ENCODE measurements around the gene TOMT. TPM values are rescaled to one million over a fixed set of nuclear protein-coding genes. Genes with fewer than 3 reads are reported as not detected.

Gene TOMT
- total RNA-seq, 2 experiments from 2014 or later = not detected

DNA sequence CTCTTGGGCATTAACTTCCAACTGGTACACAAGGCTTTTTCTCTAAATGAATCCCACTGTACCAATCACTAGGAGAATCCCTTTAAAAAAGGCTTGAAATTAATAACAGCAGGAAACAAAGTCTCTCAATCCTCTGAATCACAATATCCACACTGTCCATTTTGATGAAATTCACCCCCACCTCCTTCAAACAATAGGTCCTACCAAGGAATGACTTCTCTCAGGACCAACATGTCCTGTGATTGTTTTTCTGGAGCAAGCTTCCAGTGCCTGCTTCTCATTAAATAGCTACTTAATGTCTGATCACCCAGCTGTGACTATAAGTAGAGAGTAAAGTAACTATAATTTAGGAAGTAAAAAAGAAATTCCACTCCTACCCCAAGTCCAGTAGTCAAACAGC, 38.5 kb upstream of the TOMT start:
- CTCF ChIA-PET = interaction anchor here (0.6 to 3.2 kb wide), 3 partner anchors 42 to 90 kb away, joined by 3 to 20 read pairs (median 4); no protein-coding TSS in a partner anchor
- Mint-ChIP-seq H3K36me3 (ENCODE audit: low read depth) (peaks cover 21% of the 10 kb centered on the region), H3K4me3 (no peak overlapping the region), H3K9me3 (no peaks in the 10 kb centered on the region), H3K27ac (no peak overlapping the region), H3K4me1 (ENCODE audit: low read depth) (peaks cover 28% of the 10 kb centered on the region), H3K27me3 (no peaks in the 10 kb centered on the region)
- TF ChIP-seq, protein P1, sequence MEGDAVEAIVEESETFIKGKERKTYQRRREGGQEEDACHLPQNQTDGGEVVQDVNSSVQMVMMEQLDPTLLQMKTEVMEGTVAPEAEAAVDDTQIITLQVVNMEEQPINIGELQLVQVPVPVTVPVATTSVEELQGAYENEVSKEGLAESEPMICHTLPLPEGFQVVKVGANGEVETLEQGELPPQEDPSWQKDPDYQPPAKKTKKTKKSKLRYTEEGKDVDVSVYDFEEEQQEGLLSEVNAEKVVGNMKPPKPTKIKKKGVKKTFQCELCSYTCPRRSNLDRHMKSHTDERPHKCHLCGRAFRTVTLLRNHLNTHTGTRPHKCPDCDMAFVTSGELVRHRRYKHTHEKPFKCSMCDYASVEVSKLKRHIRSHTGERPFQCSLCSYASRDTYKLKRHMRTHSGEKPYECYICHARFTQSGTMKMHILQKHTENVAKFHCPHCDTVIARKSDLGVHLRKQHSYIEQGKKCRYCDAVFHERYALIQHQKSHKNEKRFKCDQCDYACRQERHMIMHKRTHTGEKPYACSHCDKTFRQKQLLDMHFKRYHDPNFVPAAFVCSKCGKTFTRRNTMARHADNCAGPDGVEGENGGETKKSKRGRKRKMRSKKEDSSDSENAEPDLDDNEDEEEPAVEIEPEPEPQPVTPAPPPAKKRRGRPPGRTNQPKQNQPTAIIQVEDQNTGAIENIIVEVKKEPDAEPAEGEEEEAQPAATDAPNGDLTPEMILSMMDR (IDR thresholded peaks at IDR 0.05) = no peak
- DNase-seq (no peak), ATAC-seq (no peak)
- POLR2A ChIA-PET = interaction anchor here (0.9 to 1.4 kb wide), 4 partner anchors 12 to 23 kb away, joined by 3 read pairs; no protein-coding TSS in a partner anchor
- intact Hi-C loops (cut with micrococcal nuclease) = no loop called here

DNA sequence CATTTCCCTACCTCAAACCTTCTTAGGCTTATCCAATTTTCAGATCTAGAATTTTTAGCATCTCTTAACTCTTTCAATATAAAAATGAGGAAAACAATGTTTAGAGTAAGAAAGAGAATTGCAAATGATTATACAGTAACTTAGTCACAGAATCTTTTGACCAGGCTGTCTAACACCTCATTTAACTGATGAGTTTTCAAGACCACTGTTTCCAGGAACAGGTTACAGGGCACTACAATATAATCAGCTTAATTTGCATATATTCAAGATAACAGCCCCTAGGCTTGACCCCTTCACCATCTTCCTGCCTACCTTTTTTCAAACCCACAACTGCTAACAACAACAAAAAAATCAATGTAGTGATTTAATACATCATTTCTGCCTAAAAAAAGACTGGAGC, 38.0 kb upstream of the TOMT start:
- intact Hi-C loops (cut with micrococcal nuclease) = no loop called here
- Mint-ChIP-seq H3K27me3 (no peaks in the 10 kb centered on the region), H3K27ac (no peak overlapping the region), H3K4me3 (no peak overlapping the region), H3K36me3 (ENCODE audit: low read depth) (peaks cover 21% of the 10 kb centered on the region), H3K9me3 (no peaks in the 10 kb centered on the region), H3K4me1 (ENCODE audit: low read depth) (peaks cover 32% of the 10 kb centered on the region)
- TF ChIP-seq, protein P1 (IDR thresholded peaks at IDR 0.05) = no peak
- ATAC-seq (no peak), DNase-seq (no peak)
- ChIA-PET CTCF (interaction anchor here (0.6 to 3.2 kb wide), 3 partner anchors 24 to 76 kb away, joined by 3 to 20 read pairs (median 4); no protein-coding TSS in a partner anchor), POLR2A (interaction anchor here (0.9 to 1.4 kb wide), 3 partner anchors 18 to 23 kb away, joined by 3 read pairs; no protein-coding TSS in a partner anchor)

DNA sequence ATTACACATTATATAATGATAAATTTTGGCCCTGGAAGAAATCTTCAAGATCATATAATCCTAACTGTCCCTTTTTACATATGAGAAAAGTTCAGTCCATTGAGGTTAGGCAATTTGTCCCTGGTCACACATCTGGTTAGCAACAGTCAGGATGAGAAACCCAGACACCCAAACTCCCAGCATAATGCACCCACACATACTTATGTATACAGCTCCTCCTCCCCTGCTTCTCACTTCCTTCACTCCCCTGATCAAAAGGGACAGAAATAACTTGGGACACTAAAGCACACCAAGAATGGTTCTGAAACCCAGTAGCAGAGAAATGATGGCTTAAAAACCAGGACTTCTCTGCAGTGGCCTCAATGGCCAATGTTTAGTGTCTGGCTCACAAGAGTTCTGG, 36.5 kb upstream of the TOMT start:
- Mint-ChIP-seq H3K4me1 (ENCODE audit: low read depth) (peaks cover 36% of the 10 kb centered on the region), H3K9me3 (no peaks in the 10 kb centered on the region), H3K27me3 (no peaks in the 10 kb centered on the region), H3K36me3 (ENCODE audit: low read depth) (peaks cover 21% of the 10 kb centered on the region), H3K4me3 (no peak overlapping the region), H3K27ac (no peak overlapping the region)
- ATAC-seq = no peak
- intact Hi-C loops (cut with micrococcal nuclease) = no loop called here
- CTCF ChIA-PET = interaction anchor here (3.2 kb wide), 1 partner anchor 44 kb away, joined by 20 read pairs; no protein-coding TSS in a partner anchor
- no peak for DNase-seq
- POLR2A ChIA-PET = interaction anchor here (1.4 kb wide), 1 partner anchor 30 kb away, joined by 3 read pairs; no protein-coding TSS in a partner anchor
- TF ChIP-seq, protein P1 (IDR thresholded peaks at IDR 0.05) = no peak

DNA sequence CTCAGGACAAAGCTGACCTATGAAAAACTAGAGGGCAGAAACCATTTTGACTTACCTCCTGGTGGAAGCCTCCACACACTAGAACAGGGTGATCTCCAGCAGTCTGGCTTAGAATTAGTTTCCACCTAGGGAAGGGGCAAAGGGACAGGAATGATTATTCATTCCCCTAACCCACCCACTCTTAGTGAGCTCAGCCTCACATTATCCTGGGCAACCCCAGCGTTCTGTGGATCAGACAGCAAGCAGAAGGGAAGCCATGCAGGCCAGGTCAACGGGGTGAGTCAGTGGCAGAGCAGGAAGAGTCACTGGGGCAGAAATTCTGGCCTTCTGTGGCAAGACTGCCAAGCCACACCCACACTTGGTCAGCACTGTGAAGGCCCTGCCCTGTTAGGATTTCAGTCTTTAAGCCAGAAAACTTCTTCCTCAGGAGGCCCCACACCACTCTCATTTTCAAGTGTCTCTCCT, 35.9 kb upstream of the TOMT start:
- TF ChIP-seq, protein P1 (IDR thresholded peaks at IDR 0.05) = no peak
- Mint-ChIP-seq H3K4me1 (ENCODE audit: low read depth) (peaks cover 36% of the 10 kb centered on the region), H3K27me3 (no peaks in the 10 kb centered on the region), H3K9me3 (no peaks in the 10 kb centered on the region), H3K4me3 (no peak overlapping the region), H3K36me3 (ENCODE audit: low read depth) (peaks cover 21% of the 10 kb centered on the region), H3K27ac (peak overlapping the region; percentile 33)
- ChIA-PET CTCF (interaction anchor here (3.2 kb wide), 1 partner anchor 44 kb away, joined by 20 read pairs; no protein-coding TSS in a partner anchor), POLR2A (interaction anchor here (0.6 to 1.4 kb wide), 2 partner anchors 9 to 29 kb away, joined by 3 to 4 read pairs; no protein-coding TSS in a partner anchor)
- intact Hi-C loops (cut with micrococcal nuclease) = no loop called here
- no peak for DNase-seq
- ATAC-seq = no peak

DNA sequence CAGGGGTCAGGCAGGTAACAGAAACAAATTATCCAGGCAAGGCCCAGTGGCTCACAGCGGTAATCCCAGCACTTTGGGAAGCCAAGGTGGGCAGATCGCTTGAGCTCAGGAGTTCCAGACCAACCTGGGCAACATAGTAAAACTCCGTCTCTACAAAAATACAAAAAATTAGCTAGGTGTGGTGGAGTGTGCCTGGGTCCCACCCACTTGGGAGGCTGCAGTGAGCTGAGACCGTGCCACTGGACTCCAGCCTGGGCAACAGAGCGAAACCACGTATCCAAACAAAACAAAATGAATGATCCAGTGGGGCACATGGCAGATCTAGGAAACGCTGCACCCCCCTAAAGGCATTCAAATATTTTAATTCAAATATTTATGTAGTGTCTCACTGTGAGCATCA, 35.2 kb upstream of the TOMT start:
- Mint-ChIP-seq H3K4me1 (ENCODE audit: low read depth) (peaks cover 39% of the 10 kb centered on the region), H3K27me3 (no peaks in the 10 kb centered on the region), H3K36me3 (ENCODE audit: low read depth) (peaks cover 21% of the 10 kb centered on the region), H3K4me3 (no peak overlapping the region), H3K27ac (peak overlapping the region; percentile 27), H3K9me3 (no peaks in the 10 kb centered on the region)
- ChIA-PET CTCF (no interaction called here), POLR2A (interaction anchor here (1.4 kb wide), 1 partner anchor 28 kb away, joined by 3 read pairs; no protein-coding TSS in a partner anchor)
- intact Hi-C loops (cut with micrococcal nuclease) = no loop called here
- DNase-seq (no peak), ATAC-seq (no peak)
- TF ChIP-seq, protein P1 (IDR thresholded peaks at IDR 0.05) = no peak
